K562 (cell line): ENCODE measurements around the gene TESK2. TPM values are rescaled to one million over a fixed set of nuclear protein-coding genes. Genes with fewer than 3 reads are reported as not detected.

Source experiments
- ATAC-seq: fragments of 200-7000 bp; cut with Tn5 transposase; 3 replicates; pipeline ENCODE4 v1.9.1; 2020; ENCODE audit warnings: moderate library complexity
- BruUV-seq: library from RNA; stranded (reverse); fragments of 400-500 nt; replicated peaks from 2 replicates; lab custom pipeline; 2021; lab: Mats Ljungman, UMichigan
- CTCF ChIA-PET: fragments of 300-600 bp; formaldehyde crosslinking; extraction: SDS; loops from one replicate; lab custom pipeline; 2021; ENCODE audit warnings: low intra/inter-chr PET ratio; lab: Yijun Ruan, JAX
- POLR2A ChIA-PET: fragments of 300-600, 350-650 bp; sonication (Branson Sonifier 250); formaldehyde crosslinking; extraction: SDS; loops from one replicate; lab custom pipeline; 2021; ENCODE audit warnings: antibody characterized with exemption, inconsistent platforms; lab: Yijun Ruan, JAX
- DNase-seq, 4 experiments: peaks; one replicate each; pipeline versions ENCODE4 v3.0.0 to v3.0.0-alpha.2; 2011 to 2018; ENCODE audit warnings: low spot score in 3 of 4, mixed read lengths in 3 of 4; ENCODE audit errors: extremely low read depth in 1 of 4
- FAIRE-seq: peaks from 2 replicates; lab custom pipeline; 2011; peaks lifted over from hg19 to GRCh38; lab: Jason Lieb, UNC
- H2AFZ ChIP-seq: 2 replicates; pipeline ENCODE4 v1.6.0; 2011; ENCODE audit warnings: low read depth, low read length, control low read depth, inconsistent platforms
- H3K27ac ChIP-seq: fragments of 200-600 bp; 3 replicates; pipeline ENCODE4 v1.8.0; 2011; ENCODE audit warnings: low read depth, mild to moderate bottlenecking, control low read depth, inconsistent platforms, low read length, moderate library complexity, mixed read lengths; ENCODE audit errors: extremely low read depth
- H3K27me3 ChIP-seq, 2 experiments: fragments of 300-600 bp in 1 of 2; 2 replicates in 1 of 2; 3 replicates in 1 of 2; pipeline versions ENCODE4 v1.6.0 to v1.8.0; 2011; ENCODE audit warnings: inconsistent platforms in 2 of 2, low read length in 2 of 2, mild to moderate bottlenecking in 1 of 2, mixed read lengths in 1 of 2, moderate library complexity in 1 of 2; ENCODE audit not compliant: control insufficient read depth in 2 of 2, insufficient read depth in 2 of 2
- H3K36me3 ChIP-seq: fragments of 300-600 bp; 3 replicates; pipeline ENCODE4 v1.8.0; 2011; ENCODE audit warnings: mild to moderate bottlenecking, low read length, inconsistent platforms; ENCODE audit not compliant: control insufficient read depth, insufficient read depth
- H3K4me1 ChIP-seq, 2 experiments: fragments of 200-600 bp in 1 of 2; replicated peaks in 1 of 2; 2 replicates in 1 of 2; 3 replicates in 1 of 2; pipeline versions ENCODE4 v1.5.1 to v1.8.0; 2011; ENCODE audit warnings: inconsistent platforms in 2 of 2, low read length in 2 of 2, mild to moderate bottlenecking in 1 of 2, mixed read lengths in 1 of 2, moderate library complexity in 1 of 2; ENCODE audit not compliant: control insufficient read depth in 2 of 2, insufficient read depth in 2 of 2
- H3K4me2 ChIP-seq: 2 replicates; pipeline ENCODE4 v1.6.1; 2011; ENCODE audit warnings: low read length, control low read depth, inconsistent platforms, mixed read lengths; ENCODE audit not compliant: insufficient read depth
- H3K4me3 ChIP-seq: fragments of 200-600 bp; sonication (generic), shearing (Covaris generic); 2 replicates; pipeline ENCODE4 v1.5.1; 2016; ENCODE audit warnings: control low read depth, inconsistent platforms
- H3K79me2 ChIP-seq: fragments of 200-600 bp; 3 replicates; pipeline ENCODE4 v1.8.0; 2011; ENCODE audit warnings: low read length, inconsistent platforms; ENCODE audit not compliant: control insufficient read depth, insufficient read depth
- H3K9ac ChIP-seq, 2 experiments: 2 replicates each; pipeline versions ENCODE4 v1.6.0 to v1.6.1; 2011; ENCODE audit warnings: low read depth in 2 of 2, low read length in 2 of 2, control low read depth in 1 of 2, inconsistent platforms in 1 of 2, mild to moderate bottlenecking in 1 of 2, mixed read lengths in 1 of 2; ENCODE audit not compliant: insufficient read depth in 1 of 2
- H3K9me1 ChIP-seq: one replicate; pipeline ENCODE4 v1.6.0; 2011; ENCODE audit warnings: inconsistent platforms, mild to moderate bottlenecking, low read length, moderate library complexity; ENCODE audit not compliant: control insufficient read depth, insufficient read depth
- H3K9me3 ChIP-seq: replicated peaks from 2 replicates; pipeline ENCODE4 v1.5.1; 2011; ENCODE audit warnings: low read depth, low read length, inconsistent platforms; ENCODE audit not compliant: control insufficient read depth, insufficient read depth
- H4K20me1 ChIP-seq: replicated peaks from 2 replicates; pipeline ENCODE4 v1.6.1; 2011; ENCODE audit warnings: low read length, inconsistent platforms, mixed read lengths; ENCODE audit not compliant: control insufficient read depth, insufficient read depth
- CC2D1A ChIP-seq: fragments of 450-650 bp; IDR thresholded peaks from 2 replicates; pipeline ENCODE4 v1.6.1; 2017; ENCODE audit warnings: mild to moderate bottlenecking
- FOXP4 ChIP-seq: sonication (generic); formaldehyde crosslinking; IDR thresholded peaks from 2 replicates; pipeline ENCODE4 v1.8.0; 2022; ENCODE audit warnings: mild to moderate bottlenecking, missing genetic modification reagents, borderline replicate concordance
- HES1 ChIP-seq: fragments of 450-650 bp; IDR thresholded peaks from 2 replicates; pipeline ENCODE4 v1.6.1; 2016; ENCODE audit warnings: low read depth, mild to moderate bottlenecking, moderate library complexity
- IFI16 ChIP-seq: fragments of 250-450 bp; sonication (Bioruptor Pico); IDR thresholded peaks from 2 replicates; pipeline ENCODE4 v2.1.2; 2022; ENCODE audit warnings: mild to moderate bottlenecking, inconsistent platforms
- MAFK ChIP-seq: IDR thresholded peaks from 2 replicates; pipeline ENCODE4 v1.6.1; 2011; ENCODE audit warnings: low read length, improper control_type of control experiment
- MCM5 ChIP-seq: fragments of 450-650 bp; IDR thresholded peaks from 2 replicates; pipeline ENCODE4 v1.6.1; 2016; ENCODE audit warnings: low read depth
- MXD1 ChIP-seq: fragments of 250-450 bp; sonication (Bioruptor Pico); IDR thresholded peaks from 2 replicates; pipeline ENCODE4 v1.8.0; 2021; ENCODE audit warnings: borderline replicate concordance, mild to moderate bottlenecking, moderate library complexity; ENCODE audit not compliant: poor library complexity, severe bottlenecking
- NKRF ChIP-seq: fragments of 450-650 bp; IDR thresholded peaks from 2 replicates; pipeline ENCODE4 v1.6.1; 2016; ENCODE audit warnings: borderline replicate concordance
- PKNOX1 ChIP-seq: fragments of 450-650 bp; IDR thresholded peaks from 2 replicates; pipeline ENCODE4 v1.6.1; 2016
- ZEB2 ChIP-seq: fragments of 450-650 bp; IDR thresholded peaks from 2 replicates; pipeline ENCODE4 v1.6.1; 2016
- ZNF75A ChIP-seq: fragments of 450-650 bp; formaldehyde crosslinking; IDR thresholded peaks from 2 replicates; pipeline ENCODE4 v1.4.0; 2020; ENCODE audit warnings: mild to moderate bottlenecking
- WGBS: fragments of 100-300 bp; shearing (Covaris generic); methylation state at CpG from one replicate; pipeline ENCODE4 v1.1.6; 2016; ENCODE audit warnings: low coverage, mixed read lengths; ENCODE audit not compliant: insufficient coverage; ENCODE audit errors: missing lambda C conversion rate; 5-methylcytosine and 5-hydroxymethylcytosine counted together
- in situ Hi-C: fragments of 300-500 bp; cut with MboI; formaldehyde crosslinking; loops from 4 replicates; pipeline ENCODE4 v1.15.0; 2018; ENCODE audit warnings: inconsistent platforms, mixed read lengths
- intact Hi-C: fragments of 100-400 bp; cut with micrococcal nuclease; formaldehyde crosslinking; loops from 2 replicates; pipeline ENCODE4 v1.14.2; 2022
- polyA plus RNA-seq, 8 experiments: library from polyadenylated mRNA; depleted of rRNA in 4 of 8; stranded (reverse) in 5 of 8; unstranded in 3 of 8; fragments of >200 nt; fragmentation: Nextera tagmentation in 2 of 8; fragmentation: Illumina TruSeq in 1 of 8; extraction: Ambion mirVana in 2 of 8; extraction: Trizol in 1 of 8; gene quantifications; 2 replicates each; pipeline versions ENCODE4 v1.2.1 to v1.2.3, GENCODE V29; 2011 to 2014; ENCODE audit warnings: inconsistent platforms in 1 of 8, missing spikeins in 1 of 8
- total RNA-seq, 7 experiments: library from RNA; depleted of rRNA in 6 of 7; stranded (reverse); fragments of >200 nt in 6 of 7; fragmentation: Illumina TruSeq in 2 of 7; extraction: Trizol in 2 of 7; gene quantifications; 2 replicates each; pipeline versions ENCODE4 v1.2.1 to v1.2.3, GENCODE V29; 2011 to 2021; ENCODE audit warnings: low replicate concordance in 1 of 7

TESK2 gene
- total and polyA plus RNA-seq, 9 of the 15 experiments (the other 6 are each of a cell fraction or from before 2014, with no cell fraction given) = 1.6 to 5.3 (median 3.7) TPM

- H3K4me2 ChIP-seq = no peak overlapping the region
- ATAC-seq (peak; percentile 83), FAIRE-seq (peak; percentile 92), DNase-seq (peak in 3 of 4 experiments; percentile 44 to 69 (median 64))
- H4K20me1 ChIP-seq = no peaks in the 10 kb centered on the region
- no peak overlapping the region for H3K4me3 ChIP-seq
- in situ Hi-C loops = no loop called here
- H2AFZ ChIP-seq = no peak overlapping the region
- H3K9me1 ChIP-seq = peaks cover 3% of the 10 kb centered on the region
- H3K27ac ChIP-seq = peak overlapping the region; percentile 45; the same call in 2 of the 3 replicates
- ChIA-PET CTCF (no interaction called here), POLR2A (interaction anchor here (0.6 to 3.7 kb wide), 10 partner anchors 9 to 549 kb away, joined by 3 to 26 read pairs (median 4); partner anchors contain the start of genes MUTYH and TOE1)
- no peaks in the 10 kb centered on the region for H3K9me3 ChIP-seq
- no TSS peak for BruUV-seq
- 27% methylated on average over 4 of the region's 4 CpGs for WGBS
- H3K27me3 ChIP-seq = no peaks in the 10 kb centered on the region
- H3K4me1 ChIP-seq = peaks cover 6 to 32% of the 10 kb centered on the region in 2 experiments; a peak in 3 of 5 replicates
- intact Hi-C loops = no loop called here
- H3K36me3 ChIP-seq = peaks cover 37% of the 10 kb centered on the region; the same call in 2 of the 3 replicates
- H3K79me2 ChIP-seq = no peaks in the 10 kb centered on the region
- 0 out of 4 replicates have a peak overlapping the region, but pooled peaks of 1 of the 2 experiments have one; percentile 65 for H3K9ac ChIP-seq
- TF ChIP-seq NKRF (no peak), IFI16 (CRISPR knock-in tag) (no peak), ZEB2 (no peak), MAFK (peak; percentile 33; the same call in 1 of the 2 replicates), FOXP4 (CRISPR knock-in tag) (no peak), ZNF75A (CRISPR knock-in tag) (no peak), PKNOX1 (peak; percentile 86), HES1 (no peak), MCM5 (no peak), MXD1 (no peak), CC2D1A (no peak)
Observed at GRCh38 chr1:45329445-45329844, 161.5 kb downstream of the TESK2 start.
